ENCODE results near the gene CUL7. TPM values are rescaled to one million over a fixed set of nuclear protein-coding genes. Genes with fewer than 3 reads are reported as not detected.

The CUL7 gene
- total and polyA plus RNA-seq, 9 donors, result 9.3 to 29.1 (median 21.6) TPM

DNA sequence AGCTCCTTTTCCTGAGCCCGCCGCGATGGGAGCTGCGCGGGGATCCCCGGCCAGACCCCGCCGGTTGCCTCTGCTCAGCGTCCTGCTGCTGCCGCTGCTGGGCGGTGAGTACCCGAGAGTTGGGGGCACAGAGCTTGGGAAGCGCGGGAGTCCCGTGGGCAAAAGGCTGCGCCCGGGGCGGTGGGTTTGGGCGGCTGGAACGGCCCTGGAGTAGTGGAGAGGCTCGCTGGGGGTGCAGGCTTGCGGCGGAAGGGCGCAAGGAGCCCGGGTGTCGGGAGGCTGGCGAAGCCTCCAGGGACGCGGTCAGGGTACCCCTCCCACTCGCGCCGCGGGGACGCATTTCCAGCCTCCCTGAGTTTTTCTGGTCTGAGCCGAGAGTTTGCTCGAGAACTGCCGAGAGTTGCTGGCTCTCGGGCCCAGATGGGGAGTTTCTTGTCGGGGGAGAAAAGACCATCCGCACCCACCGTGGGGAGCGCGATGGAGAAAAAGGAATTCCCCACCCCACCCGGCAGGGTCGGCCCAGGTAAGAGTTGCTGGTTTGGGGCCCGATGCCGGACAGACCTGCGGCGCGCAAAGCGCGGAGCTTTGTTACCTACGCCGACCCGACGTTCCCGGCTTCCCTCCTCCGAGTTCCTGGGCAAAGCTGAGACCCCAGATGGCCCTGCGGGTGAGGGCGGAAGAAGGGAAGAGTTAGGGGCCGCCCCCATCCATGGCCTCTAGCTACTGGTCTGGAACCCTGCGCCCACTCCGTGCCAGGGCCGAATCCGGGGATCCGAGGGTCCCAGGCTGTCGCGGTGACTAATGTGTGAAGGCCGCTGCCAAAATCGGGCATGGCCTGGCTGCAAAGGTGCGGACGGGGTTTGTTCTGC lies 23.0 kb upstream of the CUL7 start:
- intact Hi-C loops (cut with DNase I), result loop anchor here in 2 of 4 donors (5.0 to 10.0 kb wide), 2 partner anchors 46 to 48 kb away; no protein-coding TSS in a partner anchor
- peak overlapping the region; percentile 49 to 66 for H3K27ac ChIP-seq

DNA sequence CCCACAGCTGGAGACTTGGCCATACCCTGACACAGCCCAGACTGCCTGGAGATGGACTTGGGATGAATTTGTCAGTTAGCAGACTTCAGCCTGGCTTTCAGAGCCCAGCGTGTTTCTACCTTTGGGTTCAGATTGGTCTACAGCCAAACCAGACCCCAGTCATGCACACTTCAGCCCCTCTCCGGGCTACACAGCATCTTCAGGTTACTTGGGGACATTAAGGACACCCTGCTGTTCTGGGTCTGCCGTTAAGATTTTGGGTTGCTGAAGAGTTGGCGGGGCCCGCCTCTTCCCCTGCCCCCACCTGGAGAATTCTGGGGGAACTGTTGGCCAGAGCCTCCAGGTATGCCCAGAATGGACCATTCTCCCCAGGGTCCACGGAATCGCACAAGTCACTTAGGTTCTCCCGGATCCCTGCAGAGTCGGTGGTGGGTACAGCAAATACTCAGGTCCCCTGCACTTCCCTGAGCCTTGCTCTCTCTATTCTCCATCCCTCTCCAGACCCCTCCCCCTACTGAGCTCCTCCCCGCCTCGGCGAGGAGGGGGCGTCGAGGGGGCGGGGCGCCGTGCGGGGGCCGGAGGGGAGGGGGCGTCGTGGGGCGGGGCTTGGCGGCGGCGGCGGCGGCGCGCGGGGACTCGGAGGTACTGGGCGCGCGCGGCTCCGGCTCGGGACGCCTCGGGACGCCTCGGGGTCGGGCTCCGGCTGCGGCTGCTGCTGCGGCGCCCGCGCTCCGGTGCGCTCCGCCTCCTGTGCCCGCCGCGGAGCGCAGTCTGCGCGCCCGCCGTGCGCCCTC lies 22.2 kb upstream of the CUL7 start, which contains the start of gene PTK7:
PTK7 (plus strand) TSS at position 645 of the 794 bp plus-strand sequence. CDS start 175 bp downstream, outside the sequence.
- H3K27ac ChIP-seq, result peak within 1 kb of the TSS; percentile 49 to 66
- peak; percentile 71 to 87 (median 85) for DNase-seq
- H3K27me3 ChIP-seq, result no peaks in the 10 kb centered on the region
- peak within 1 kb of the TSS; percentile 68 for H3K4me3 ChIP-seq
- WGBS, 3 donors, result 1 to 8% (median 2%) methylated on average over 8 to 60 of the region's 60 CpGs
- intact Hi-C loops (cut with DNase I), result loop anchor here in 2 of 4 donors (5.0 to 10.0 kb wide), 2 partner anchors 46 to 49 kb away; no protein-coding TSS in a partner anchor
- H3K36me3 ChIP-seq, result no peaks in the 10 kb centered on the region
- H3K4me1 ChIP-seq (ENCODE audit: insufficient read depth), result peaks cover 15% of the 10 kb centered on the region
- H3K9me3 ChIP-seq, result no peaks in the 10 kb centered on the region
- TF ChIP-seq, protein P1, sequence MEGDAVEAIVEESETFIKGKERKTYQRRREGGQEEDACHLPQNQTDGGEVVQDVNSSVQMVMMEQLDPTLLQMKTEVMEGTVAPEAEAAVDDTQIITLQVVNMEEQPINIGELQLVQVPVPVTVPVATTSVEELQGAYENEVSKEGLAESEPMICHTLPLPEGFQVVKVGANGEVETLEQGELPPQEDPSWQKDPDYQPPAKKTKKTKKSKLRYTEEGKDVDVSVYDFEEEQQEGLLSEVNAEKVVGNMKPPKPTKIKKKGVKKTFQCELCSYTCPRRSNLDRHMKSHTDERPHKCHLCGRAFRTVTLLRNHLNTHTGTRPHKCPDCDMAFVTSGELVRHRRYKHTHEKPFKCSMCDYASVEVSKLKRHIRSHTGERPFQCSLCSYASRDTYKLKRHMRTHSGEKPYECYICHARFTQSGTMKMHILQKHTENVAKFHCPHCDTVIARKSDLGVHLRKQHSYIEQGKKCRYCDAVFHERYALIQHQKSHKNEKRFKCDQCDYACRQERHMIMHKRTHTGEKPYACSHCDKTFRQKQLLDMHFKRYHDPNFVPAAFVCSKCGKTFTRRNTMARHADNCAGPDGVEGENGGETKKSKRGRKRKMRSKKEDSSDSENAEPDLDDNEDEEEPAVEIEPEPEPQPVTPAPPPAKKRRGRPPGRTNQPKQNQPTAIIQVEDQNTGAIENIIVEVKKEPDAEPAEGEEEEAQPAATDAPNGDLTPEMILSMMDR (IDR thresholded peaks at IDR 0.05), result no peak
- TF ChIP-seq POLR2A (IDR thresholded peaks at IDR 0.05), result no peak
- TF ChIP-seq EP300 (IDR thresholded peaks at IDR 0.05), result no peak

More for the DNA sequence above, 23.0 kb upstream of the CUL7 start:
- peak overlapping the region; percentile 68 for H3K4me3 ChIP-seq
- no peaks in the 10 kb centered on the region for H3K9me3 ChIP-seq
- peak; percentile 39 to 66 (median 55) for DNase-seq
- TF ChIP-seq POLR2A (IDR thresholded peaks at IDR 0.05), result no peak
- no peak for TF ChIP-seq EP300 (IDR thresholded peaks at IDR 0.05)
- TF ChIP-seq, protein P1 (IDR thresholded peaks at IDR 0.05), result no peak
- H3K4me1 ChIP-seq (ENCODE audit: insufficient read depth), result peaks cover 15% of the 10 kb centered on the region
- 0 to 1% (median 1%) methylated on average over 62 to 72 of the region's 72 CpGs for WGBS, 3 donors
- no peaks in the 10 kb centered on the region for H3K36me3 ChIP-seq
- no peaks in the 10 kb centered on the region for H3K27me3 ChIP-seq

DNA sequence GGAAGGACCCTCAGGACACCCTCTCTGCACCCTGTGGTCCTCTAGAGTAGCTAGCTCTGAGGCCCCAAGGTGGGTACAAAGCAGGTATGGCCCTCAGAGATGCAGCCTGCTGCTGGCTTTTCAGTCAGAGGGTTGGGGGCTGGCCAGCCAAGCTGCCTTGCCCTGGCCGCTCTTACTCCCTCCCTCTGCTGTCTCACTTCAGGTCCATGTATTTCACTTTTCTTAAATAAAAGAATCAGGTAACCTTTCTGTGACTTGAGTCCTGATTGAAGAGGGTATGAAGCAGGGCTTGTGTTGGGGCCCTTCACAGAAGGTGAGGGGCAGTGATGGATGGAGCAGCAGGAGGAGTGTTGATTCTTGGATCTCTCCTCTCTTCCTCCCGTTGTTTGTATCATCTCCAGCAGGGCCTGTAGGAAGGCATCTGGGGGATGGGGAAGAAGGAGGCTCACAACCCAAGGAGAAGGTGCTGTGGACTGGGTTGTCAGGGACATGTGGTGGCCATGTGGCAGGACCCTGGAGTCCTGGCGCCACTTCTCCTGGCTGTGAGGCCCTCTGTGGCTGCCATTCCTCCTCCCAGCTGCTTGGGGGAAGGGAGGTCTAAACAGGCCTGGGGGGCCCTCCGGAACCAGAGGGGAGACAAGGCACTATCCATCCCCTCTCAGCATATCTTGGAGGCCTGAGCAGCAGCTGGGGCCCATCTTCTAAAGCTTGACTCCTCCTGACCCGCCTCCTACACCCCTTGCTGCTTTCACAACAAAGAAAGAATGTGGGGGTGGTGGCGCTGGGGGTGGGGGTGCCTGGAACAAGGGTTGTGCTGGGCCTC lies 21.4 kb upstream of the CUL7 start:
- no peaks in the 10 kb centered on the region for H3K27me3 ChIP-seq
- 16 to 25% (median 20%) methylated on average over 4 to 6 of the region's 6 CpGs for WGBS, 3 donors
- no peak overlapping the region for H3K4me3 ChIP-seq
- intact Hi-C loops (cut with DNase I), result loop anchor here (5.0 to 10.0 kb wide), 4 partner anchors 47 to 67 kb away; no protein-coding TSS in a partner anchor
- no peaks in the 10 kb centered on the region for H3K9me3 ChIP-seq
- H3K27ac ChIP-seq, result peak overlapping the region in 1 of 2 donors; percentile 56
- peaks cover 15% of the 10 kb centered on the region for H3K4me1 ChIP-seq (ENCODE audit: insufficient read depth)
- no peaks in the 10 kb centered on the region for H3K36me3 ChIP-seq
- TF ChIP-seq EP300 (IDR thresholded peaks at IDR 0.05), result no peak
- peak; percentile 79 to 90 (median 86) for DNase-seq

DNA sequence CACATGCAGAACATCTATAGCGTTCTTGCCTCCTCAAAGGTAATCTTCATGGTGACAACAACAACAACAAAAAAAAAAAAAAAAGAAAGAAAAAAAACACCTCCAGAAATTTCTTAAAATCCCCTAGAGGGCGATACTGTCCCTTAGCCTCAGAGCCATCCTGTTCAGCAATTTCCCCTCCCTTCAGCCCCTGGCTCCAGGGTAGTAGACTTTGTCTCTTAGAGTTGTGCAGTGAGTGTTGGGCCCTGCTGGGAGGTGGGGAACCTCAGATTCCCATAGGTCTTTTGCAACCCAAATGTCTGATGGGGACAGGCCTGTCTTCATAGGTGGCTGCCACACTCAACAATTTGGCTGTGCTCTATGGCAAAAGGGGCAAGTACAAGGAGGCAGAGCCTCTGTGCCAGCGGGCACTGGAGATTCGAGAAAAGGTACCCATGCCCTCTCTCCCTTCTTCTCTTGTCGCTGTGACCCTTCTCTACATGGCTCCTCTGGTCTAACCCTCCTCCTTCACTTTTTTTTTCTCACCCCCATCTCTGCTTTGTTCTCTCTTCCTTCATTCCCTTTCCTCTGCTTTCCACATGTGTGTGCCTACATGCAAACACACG lies 16.5 kb upstream of the CUL7 start:
- Histone ChIP-seq H3K4me1 (ENCODE audit: insufficient read depth) (peaks cover 3% of the 10 kb centered on the region), H3K4me3 (no peak overlapping the region), H3K27ac (no peak overlapping the region), H3K27me3 (no peaks in the 10 kb centered on the region), H3K9me3 (no peaks in the 10 kb centered on the region), H3K36me3 (no peaks in the 10 kb centered on the region)
- DNase-seq, result peak in 2 of 5 donors; percentile 36 to 43
- intact Hi-C loops (cut with DNase I), result loop anchor here (2.0 to 10.0 kb wide), 4 partner anchors 55 to 73 kb away; no protein-coding TSS in a partner anchor
- 37 to 43% (median 40%) methylated on average over 6 of the region's 6 CpGs for WGBS, 3 donors
- no peak for TF ChIP-seq POLR2A (IDR thresholded peaks at IDR 0.05)
- TF ChIP-seq, protein P1 (IDR thresholded peaks at IDR 0.05), result peak; percentile 22 to 62 (median 52)
